ENCODE data around the gene VTI1A.

DNA sequence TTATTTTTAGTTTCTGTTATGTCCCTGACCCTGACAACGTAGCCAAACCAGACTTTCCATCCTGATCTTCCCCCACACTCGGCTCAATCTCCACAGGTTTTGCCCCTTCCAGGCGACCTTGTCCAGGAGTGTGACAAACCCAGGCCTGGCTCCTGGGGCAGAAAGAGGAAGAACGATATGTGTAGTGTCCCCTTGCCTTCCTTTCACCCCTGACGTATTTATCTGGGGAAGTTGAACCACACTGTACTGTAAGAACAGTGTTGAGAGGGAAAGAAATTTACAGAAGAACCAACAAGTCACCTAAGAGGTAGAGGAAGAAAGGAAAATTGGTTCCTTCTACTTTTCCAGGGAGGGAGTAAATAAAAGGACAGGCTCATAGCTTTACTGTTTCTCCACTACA, 158.0 kb downstream of the VTI1A start:
- TF ChIP-seq, protein P1, sequence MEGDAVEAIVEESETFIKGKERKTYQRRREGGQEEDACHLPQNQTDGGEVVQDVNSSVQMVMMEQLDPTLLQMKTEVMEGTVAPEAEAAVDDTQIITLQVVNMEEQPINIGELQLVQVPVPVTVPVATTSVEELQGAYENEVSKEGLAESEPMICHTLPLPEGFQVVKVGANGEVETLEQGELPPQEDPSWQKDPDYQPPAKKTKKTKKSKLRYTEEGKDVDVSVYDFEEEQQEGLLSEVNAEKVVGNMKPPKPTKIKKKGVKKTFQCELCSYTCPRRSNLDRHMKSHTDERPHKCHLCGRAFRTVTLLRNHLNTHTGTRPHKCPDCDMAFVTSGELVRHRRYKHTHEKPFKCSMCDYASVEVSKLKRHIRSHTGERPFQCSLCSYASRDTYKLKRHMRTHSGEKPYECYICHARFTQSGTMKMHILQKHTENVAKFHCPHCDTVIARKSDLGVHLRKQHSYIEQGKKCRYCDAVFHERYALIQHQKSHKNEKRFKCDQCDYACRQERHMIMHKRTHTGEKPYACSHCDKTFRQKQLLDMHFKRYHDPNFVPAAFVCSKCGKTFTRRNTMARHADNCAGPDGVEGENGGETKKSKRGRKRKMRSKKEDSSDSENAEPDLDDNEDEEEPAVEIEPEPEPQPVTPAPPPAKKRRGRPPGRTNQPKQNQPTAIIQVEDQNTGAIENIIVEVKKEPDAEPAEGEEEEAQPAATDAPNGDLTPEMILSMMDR (conservative IDR thresholded peaks at IDR 0.05): no peak
- no peak for TF ChIP-seq EZH2 (IDR thresholded peaks at IDR 0.05; ENCODE audit: low read depth)
